Measurements from ENCODE around the gene PROCR. TPM values are rescaled to one million over a fixed set of nuclear protein-coding genes. Genes with fewer than 3 reads are reported as not detected.
"Not testable (repeated sequence)": the region's sequence is repeated elsewhere in the genome, so short reads cannot be mapped to it uniquely, and the experiment has no call there.

The PROCR gene
- total RNA-seq = 83.1 and 217 TPM in 2 replicates

GRCh38 chr20:35171753-35172433 lies at the start of gene PROCR:
PROCR (plus strand) TSS chr20:35172072; CDS start chr20:35172155, 83 bp downstream.
- peak in 1 of 2 donors; percentile 90 for DNase-seq (ENCODE audit: low read depth in 2 of 2)

DNA sequence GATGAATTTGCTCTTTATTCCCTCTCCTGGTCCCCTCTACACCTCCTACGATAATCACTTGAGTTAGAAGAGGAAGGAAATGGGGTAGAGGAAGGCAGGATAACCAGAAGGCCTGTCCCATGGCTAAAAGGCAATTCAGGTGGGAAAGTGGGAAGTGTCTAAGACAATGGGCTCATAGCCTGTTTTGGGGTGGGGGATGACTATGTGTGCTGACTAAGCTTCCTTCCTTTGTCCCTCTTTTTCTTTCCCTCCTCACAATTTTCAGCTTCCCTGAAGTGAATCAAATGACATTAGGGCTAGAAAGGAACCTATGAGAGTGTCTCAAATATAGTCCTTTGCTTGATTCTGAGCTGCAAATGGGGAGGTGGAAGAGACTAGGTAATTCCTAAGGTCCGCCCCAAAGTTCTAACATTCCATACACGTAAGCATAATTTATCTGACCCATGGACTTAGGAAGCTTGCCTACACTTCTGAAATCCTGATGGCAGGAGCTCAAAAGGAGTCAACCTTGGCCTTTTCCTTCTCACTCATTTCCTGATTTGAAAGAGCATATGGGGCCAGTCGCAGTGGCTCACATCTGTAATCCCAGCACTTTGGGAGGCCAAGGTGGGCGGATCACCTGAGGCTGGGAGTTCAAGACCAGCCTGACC lies 49.0 kb upstream of the PROCR start:
- peak in 1 of 2 donors; percentile 69 for DNase-seq (ENCODE audit: low read depth in 2 of 2)

- no peak for DNase-seq (ENCODE audit: low read depth in 2 of 2)
Measured at GRCh38 chr20:35125753-35126152, 46.1 kb upstream of the PROCR start.

GRCh38 chr20:35129647-35130069 lies 42.2 kb upstream of the PROCR start:
- DNase-seq (ENCODE audit: low read depth in 2 of 2) = peak; percentile 29 to 82

- DNase-seq (ENCODE audit: low read depth in 2 of 2) = no peak
Measured at GRCh38 chr20:35131934-35132333, 39.9 kb upstream of the PROCR start.

- DNase-seq (ENCODE audit: low read depth in 2 of 2) = no peak
Measured at GRCh38 chr20:35133031-35133430, 38.8 kb upstream of the PROCR start.

GRCh38 chr20:35133735-35134134 lies 38.1 kb upstream of the PROCR start:
- no peak for DNase-seq (ENCODE audit: low read depth in 2 of 2)

- peak in 1 of 2 donors; percentile 46 for DNase-seq (ENCODE audit: low read depth in 2 of 2)
Measured at GRCh38 chr20:35134472-35134871, 37.4 kb upstream of the PROCR start.

DNA sequence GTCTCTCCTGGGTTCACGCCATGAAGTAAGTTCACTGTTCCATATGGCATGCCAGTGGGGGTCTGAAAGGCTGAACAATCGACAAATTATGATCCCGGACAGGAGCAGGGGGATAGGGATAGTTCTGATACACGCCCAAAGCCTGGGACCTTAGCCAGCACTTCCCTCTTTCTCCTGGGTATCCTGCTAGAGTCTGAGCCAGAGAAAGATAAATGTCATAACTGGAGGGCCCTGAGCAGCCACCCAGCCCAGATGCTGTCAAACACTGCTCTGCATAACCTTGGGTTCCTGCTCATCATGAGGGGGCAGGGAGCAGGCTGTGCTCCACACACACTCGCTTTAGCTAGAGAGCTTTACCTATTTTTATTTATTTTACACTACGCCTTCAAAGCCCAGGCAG lies 37.0 kb upstream of the PROCR start:
- no peak for DNase-seq (ENCODE audit: low read depth in 2 of 2)

- peak in 1 of 2 donors; percentile 89 for DNase-seq (ENCODE audit: low read depth in 2 of 2)
Measured at GRCh38 chr20:35135867-35136586, 35.8 kb upstream of the PROCR start.

GRCh38 chr20:35144694-35145093 lies 27.2 kb upstream of the PROCR start:
- no peak for DNase-seq (ENCODE audit: low read depth in 2 of 2)

DNA sequence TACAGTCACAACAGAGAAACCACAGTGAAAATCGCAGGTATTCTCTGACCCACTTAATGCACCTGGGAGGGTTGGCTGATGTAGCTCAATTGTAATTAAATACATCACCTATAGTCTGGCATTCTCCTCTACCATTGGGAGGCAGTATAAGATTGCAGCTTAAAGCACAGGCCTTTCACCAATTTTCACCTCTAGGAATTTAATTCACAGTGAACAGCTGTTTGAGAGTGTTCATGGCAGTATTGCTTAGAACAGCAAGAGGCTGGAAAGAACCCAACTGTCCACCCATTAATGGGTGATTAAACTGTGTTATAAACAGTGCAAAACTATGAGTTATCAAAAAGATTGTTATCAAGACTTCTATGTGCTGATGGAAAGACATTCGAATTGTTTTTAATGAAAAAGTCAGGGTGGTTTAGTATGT lies 26.7 kb upstream of the PROCR start:
- DNase-seq (ENCODE audit: low read depth in 2 of 2) = peak; percentile 79 to 81

- DNase-seq (ENCODE audit: low read depth in 2 of 2) = peak in 1 of 2 donors; percentile 37
Measured at GRCh38 chr20:35146299-35146919, 25.5 kb upstream of the PROCR start.

GRCh38 chr20:35146920-35147574 lies 24.8 kb upstream of the PROCR start, which contains the start of gene EDEM2:
EDEM2 (minus strand) TSS chr20:35147336; CDS start chr20:35147258, 78 bp downstream.
- peak; percentile 77 to 94 for DNase-seq (ENCODE audit: low read depth in 2 of 2)

DNA sequence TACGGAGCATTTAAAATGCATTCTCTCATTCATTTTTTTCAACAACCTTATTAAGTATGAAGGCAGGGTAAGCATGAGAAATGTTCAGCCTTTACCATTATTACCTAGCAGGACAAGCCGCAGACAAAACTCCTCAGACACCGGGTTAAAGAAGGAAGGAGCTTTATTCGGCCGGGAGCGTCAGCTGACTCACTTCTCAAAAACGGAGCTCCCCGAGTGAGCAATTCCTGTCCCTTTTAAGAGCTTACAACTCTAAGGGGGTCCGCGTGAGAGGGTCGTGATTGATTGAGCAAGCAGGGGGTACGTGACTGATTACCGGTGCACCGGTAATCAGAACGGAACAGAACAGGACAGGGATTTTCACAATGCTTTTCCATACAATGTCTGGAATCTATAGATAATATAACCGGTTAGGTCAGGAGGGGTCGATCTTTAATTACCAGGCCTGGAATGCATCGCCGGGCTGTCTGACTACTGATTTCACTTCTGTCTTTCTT lies 24.2 kb upstream of the PROCR start:
- DNase-seq (ENCODE audit: low read depth in 2 of 2) = peak in 1 of 2 donors; percentile 3

- no peak for DNase-seq (ENCODE audit: low read depth in 2 of 2)
Measured at GRCh38 chr20:35150846-35151579, 20.9 kb upstream of the PROCR start.

DNA sequence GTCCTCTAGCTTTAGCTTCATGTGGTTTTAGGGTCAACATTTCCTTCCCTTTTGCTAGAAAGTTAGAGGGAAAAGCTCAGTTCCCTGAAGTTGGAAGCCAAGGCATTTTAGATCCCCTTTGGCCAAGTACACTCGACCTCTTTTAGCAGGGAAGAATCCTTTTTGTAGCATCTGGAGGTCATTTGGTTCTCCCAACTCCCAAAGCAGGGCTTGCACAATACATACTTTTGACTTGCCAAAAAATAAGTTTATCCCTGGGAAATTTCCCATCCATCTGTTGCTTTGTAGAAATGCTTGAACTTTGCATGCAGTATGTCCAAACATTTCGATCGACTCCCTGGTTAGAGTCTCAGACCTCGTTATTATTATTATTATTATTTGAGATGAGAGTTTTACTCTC lies 20.1 kb upstream of the PROCR start:
- DNase-seq (ENCODE audit: low read depth in 2 of 2) = no peak

DNA sequence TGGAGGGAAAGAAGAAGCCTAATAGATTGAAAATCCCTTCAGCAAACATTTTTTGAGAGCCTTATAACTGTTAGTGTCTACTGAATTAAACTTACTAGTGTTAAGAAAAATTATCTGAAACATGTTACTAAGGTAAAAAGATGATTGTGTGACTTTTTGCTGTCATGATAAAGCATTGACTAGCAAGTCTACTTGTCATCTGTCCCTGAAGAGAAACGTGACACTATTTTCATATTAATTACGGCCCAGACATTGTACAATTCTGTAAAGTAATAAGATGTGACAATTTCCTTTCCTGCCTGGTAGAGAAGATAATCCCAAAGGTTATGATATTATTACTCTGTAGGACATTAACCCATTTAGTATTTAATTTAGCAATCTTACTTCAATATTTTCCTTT lies 15.9 kb upstream of the PROCR start:
- DNase-seq (ENCODE audit: low read depth in 2 of 2) = no peak

- no peak for DNase-seq (ENCODE audit: low read depth in 2 of 2)
Measured at GRCh38 chr20:35156978-35157377, 14.9 kb upstream of the PROCR start.

DNA sequence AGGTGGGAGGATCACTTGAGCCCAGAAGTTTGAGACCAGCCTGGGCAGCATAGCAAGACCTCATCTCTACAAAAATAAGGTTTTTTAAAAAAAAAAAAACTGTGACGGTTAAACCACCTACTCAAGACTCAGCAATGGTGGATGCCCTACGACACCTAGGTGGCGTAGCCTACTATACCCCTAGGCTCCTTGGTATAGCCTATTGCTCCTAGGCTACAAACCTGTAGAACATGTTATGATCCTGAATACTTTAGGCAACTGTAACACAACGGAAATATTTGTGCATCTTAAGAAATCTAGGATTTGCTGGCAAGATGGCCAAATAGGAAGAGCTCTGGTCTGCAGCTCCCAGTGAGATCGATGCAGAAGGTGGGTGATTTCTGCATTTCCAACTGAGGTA lies 11.5 kb upstream of the PROCR start:
- DNase-seq (ENCODE audit: low read depth in 2 of 2) = not testable (repeated sequence)
